ENCODE results near the gene PTPRK.

The PTPRK gene

DNA sequence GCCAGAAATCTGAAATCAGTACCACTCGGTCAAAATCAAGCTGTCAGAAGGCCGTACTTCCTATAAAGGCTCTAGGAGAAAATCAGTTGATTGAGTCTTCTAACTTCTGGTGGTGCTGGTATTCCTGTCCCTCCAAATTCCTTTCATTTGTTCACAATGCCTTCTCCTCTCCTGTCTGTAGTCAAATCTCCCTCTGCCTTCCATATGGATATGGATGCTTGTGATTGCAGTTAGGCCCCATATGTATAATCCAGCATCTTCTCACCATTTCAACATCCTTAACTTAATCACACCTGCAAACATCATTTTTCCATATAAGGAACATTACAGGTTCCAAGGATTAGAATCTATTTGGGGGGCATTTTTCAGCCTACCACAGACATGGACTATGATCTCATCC lies 331.7 kb downstream of the PTPRK start:
- DNase-seq (ENCODE audit: low read depth in 2 of 2), result no peak

DNA sequence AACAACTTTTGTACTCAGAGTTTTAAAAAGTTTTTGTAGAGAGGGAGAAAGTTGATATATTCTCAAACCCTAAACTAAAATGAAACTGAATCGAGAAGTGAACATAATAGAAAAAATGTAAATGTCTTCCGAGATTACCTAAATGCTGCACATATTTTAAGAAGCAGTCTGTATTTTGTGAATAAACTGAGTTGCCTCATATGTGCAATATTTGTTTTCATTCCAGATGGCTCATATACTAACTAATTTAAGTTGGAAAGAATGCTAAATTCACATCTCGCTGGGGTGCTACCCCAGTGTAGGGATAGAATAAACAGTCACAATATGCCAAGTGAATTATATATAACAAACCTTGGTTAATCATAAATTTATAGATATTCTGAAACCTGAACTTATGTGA lies 333.7 kb downstream of the PTPRK start:
- no peak for DNase-seq (ENCODE audit: low read depth in 2 of 2)

DNA sequence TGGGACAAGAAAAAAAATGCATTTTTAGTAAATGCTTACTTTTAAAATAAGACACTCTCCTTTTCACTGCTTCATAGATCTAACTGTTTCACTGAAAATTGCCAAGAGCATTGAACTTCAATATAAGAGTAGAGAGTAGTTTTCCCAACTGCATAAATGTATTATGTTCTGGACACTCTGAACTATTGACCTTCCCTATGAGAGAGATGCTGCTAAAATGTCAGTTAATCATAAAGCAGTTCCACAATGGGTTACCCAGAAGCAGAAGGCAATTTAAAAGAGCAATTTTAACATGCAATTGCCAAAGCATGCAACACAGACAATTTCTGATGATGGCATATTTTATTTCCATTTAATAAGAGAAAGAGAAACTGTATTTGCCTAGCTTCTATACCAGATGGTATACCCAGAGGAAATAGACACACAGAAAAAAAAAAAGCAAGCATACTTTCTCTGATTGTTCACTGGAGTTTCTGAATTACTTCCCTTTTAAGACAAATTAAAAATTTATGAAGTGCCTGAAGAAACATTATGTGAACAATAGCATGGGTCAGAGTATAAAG lies 340.4 kb downstream of the PTPRK start:
- no peak for DNase-seq (ENCODE audit: low read depth in 2 of 2)

DNA sequence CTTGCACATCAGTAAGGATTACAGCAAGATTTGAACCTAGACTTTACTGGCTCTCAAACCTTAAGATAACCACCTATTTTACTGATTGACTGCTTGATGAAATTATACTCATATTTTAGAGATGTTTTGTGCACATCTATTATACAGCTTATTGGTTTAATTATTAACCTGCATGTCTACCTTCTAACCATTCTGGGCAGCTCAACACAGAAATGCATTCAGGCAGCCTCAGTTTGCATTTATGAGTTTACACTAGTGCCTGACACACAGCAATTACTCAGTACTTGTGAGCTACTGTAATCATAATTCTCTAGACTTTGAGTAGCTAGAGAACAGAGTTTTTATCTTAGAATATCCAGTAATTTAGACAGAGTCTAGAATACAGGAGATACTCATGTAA lies 345.7 kb downstream of the PTPRK start:
- DNase-seq (ENCODE audit: low read depth in 2 of 2), result no peak

DNA sequence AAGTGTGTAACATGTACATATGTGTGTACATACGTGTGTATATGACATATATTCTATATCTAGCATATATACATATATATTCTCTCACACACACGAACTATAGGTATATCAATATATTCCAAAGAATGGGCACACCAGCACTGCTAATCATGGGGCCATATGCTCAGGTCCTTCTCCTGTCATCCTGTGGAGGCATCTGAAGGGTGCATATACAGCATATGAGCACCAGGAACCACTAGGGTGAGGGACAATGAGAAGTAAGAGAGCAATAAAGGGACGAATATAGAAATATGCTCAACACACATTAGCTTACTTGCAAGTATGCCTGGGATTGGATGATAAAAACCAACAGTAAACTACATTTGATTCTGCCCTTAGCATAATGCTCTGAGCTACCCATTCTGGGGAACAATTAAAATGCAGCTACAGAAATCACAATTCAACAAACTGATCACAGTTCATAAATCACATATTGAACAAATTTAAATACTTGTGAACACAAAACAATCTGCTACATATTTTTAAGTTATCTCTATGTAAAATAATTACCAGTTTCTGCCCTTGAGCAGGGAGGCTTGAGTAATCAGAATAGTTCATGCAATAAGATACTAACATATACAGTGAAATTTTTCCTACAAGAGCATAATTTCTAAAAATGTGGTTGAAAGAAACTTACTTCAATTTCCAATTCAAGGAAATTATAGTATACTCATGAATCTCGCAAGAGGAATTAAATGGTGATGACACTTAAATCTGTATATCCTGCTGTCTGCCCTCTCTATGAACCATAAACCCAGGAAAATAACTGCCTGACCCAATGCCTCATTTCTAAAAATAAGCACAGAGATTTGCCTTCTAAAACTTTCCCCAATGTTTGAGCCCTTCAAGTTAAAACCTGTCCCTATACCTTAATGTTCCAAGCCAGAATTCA lies 347.4 kb downstream of the PTPRK start:
- DNase-seq (ENCODE audit: low read depth in 2 of 2), result no peak

DNA sequence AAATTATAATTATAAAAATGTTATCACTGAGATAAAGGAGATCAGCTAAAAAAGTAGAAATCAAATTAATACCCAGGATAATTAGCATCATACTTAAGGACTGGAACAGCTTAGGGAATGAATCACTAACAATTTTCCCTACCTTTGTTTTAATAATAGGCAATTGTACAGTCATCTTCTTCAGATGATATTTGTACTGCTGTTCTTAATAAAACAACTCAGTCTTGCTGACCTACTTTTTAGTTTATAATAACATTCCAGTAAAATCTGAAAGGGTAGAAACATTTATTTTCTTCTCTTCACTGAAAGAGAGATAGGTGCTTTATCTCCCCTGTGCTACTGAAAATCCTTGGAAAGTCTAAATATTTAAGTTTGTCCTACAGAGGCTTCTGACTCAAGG lies 348.3 kb downstream of the PTPRK start:
- DNase-seq (ENCODE audit: low read depth in 2 of 2), result no peak

DNA sequence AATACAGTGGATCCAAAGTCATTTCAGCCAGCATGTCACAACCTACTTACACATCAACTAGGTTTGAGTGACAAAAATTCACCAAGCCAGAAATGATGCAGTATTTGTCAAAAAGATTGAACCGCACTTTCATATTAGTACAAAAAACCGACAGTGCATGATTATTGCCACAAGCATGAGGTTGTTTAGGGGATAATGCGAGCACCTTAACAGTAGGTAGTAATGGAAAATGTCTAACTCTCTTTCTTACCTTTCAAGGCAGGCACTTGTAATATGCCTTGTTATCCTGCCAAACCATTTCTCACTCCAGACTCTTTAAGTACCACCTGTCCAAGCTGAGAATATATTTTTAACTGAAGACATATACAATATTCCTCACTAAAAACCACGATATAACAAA lies 349.2 kb downstream of the PTPRK start:
- no peak for DNase-seq (ENCODE audit: low read depth in 2 of 2)

DNA sequence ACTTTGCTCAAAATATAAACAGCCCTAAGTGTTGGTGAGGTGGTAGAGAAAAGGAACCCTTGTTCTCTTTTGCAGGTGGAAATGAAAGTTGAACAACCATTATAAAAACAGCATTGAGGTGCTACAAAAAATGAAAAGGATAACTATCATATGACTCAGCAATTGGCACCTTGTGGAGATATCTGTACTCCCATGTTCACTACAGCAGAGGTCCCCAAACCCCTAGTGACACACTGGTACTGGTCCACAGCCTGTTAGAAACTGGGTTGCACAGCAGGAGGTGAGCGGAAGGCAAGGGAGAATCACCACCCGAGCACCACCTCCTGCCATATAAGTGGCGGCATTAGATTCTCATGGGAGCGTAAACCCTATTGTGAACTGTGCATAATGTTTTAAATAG lies 352.2 kb downstream of the PTPRK start:
- no peak for DNase-seq (ENCODE audit: low read depth in 2 of 2)

DNA sequence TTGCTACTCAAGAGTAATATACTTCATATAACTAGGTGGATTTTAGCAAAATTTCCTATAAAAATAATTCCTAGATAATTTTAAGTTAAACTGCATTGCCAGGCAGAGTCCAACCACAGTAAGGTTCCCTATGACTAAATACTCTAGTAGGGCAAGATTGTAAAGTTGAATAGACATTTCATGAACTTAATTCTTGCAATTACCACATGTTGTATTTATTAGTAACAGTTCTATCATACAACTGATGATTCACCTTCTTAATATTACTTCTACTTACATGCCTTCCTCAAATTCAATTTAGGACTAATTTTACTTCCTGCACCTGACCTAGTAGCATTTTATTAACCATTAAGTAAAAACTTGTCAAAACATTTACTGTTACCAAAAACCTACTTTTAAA lies 352.8 kb downstream of the PTPRK start:
- DNase-seq (ENCODE audit: low read depth in 2 of 2), result no peak

DNA sequence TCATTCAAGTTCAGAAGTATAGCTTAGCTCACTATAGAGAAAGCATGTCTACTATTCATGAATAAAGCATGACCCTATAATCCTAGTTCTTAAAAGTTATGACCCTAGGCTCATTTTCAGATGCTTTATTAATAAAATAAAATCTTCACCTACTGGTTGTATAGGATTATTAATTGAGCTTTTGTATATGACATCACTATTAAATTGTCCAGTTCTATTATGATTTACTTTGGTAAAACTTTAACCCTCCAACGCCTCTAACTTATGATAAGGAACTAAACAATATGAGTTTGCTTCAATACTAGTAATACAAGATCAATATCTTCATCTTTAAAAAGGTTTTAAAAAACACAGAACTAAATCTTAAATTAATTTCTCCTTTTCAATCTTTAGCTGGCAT lies 356.1 kb downstream of the PTPRK start:
- DNase-seq (ENCODE audit: low read depth in 2 of 2), result no peak

DNA sequence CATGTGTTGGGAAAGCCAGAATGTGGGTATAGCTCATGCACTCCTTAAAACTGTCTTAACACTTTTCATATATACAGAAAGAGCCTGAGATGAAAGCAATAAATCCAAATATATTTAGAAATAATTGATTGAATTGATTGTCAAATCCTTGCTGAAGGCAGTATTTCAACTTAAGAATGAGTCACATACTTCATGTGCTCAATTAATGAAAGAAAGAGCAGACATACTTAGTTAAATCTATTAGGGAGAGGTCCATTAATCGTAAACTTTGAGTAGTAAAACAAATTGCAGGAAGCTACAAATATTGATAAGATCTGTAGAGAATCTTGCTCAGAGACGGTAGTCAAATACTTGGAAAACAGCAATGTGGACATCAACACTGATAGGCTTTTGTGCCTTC lies 358.0 kb downstream of the PTPRK start:
- no peak for DNase-seq (ENCODE audit: low read depth in 2 of 2)

DNA sequence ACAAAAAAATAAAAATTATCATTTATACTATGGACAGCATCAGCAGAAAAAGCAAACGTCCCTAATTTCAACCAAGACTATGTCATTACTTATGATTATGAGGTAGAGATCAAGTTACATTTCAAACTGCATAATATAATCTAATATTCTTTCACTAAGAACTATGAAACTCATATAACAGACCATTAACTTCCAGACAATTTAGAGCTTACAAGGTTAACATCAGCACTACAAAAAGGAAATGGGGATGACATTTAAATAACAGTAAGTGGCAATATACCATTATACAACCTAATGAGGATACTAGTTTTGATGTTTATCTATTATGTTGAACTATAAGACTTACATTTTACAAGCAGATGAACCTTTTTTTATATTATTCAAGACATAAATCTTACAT lies 358.6 kb downstream of the PTPRK start:
- no peak for DNase-seq (ENCODE audit: low read depth in 2 of 2)

DNA sequence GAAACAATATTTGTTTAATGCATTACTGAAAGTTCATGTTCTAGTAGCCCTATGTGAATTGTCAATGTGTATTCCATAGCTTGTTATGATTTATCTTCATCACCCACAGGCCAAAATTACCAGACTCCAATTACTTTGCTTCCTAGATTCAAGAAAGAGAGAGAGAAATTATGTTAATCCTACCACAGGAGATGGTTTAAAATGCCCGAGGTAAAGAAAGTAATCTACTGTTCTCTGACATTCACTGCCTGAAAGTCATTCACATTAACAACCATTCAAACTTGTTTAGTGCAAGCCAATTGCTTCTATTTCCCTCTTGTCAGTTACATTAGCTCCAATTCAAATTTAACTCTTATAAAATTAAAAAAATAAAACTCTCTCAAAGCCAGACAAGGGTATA lies 359.1 kb downstream of the PTPRK start:
- DNase-seq (ENCODE audit: low read depth in 2 of 2), result no peak

DNA sequence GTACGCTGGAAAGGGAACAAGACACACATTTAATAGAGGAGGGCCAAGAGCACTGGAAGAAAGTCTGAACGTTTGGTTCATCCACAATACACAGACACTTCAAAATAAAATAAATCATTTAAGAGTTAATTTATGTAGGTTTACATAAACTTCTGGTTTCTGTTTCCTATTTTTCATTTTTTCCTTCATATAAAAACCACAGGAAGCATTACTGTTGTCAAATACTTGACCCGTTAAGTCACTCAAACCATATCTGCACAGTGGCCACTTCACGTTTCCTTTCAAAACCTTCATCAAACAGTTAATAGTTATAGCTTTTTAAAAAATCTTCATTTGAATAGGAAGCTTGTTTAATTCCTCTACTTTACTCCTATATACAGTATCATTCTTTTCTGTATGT lies 361.9 kb downstream of the PTPRK start:
- DNase-seq (ENCODE audit: low read depth in 2 of 2), result no peak

DNA sequence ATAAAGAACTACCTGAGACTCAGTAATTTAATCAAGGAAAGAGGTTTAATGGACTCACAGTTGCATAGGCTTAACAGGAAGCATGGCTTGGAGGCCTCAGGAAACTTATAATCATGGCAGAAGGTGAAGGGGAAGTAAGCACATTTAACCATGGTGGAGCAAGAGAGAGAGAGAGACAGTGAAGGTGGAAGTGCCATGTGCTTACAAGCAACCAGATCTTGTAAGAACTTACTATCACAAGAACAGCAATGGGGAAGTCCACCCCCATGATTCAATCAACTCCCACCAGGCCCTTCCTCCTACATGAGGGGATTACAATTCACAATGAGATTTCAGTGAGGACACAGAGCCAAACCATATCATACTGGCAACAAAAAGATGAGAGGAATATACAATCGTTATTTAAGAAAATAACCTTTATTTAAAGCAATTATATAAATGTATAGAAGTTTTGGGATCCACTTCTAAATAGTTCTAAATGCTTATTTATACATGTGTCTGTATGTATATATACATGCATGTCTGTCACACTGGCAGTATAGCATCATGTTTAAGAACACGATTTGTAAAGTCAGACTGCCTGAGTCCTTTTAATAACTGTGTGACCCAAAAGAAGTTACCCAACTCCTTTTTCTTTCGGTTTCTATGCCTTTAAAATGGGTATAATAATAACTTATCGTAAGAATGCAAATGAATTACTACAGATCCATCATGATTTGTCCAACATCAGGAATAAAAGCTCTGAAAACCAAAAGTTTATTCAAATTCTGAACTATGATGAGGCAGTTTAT lies 363.9 kb downstream of the PTPRK start:
- no peak for DNase-seq (ENCODE audit: low read depth in 2 of 2)

DNA sequence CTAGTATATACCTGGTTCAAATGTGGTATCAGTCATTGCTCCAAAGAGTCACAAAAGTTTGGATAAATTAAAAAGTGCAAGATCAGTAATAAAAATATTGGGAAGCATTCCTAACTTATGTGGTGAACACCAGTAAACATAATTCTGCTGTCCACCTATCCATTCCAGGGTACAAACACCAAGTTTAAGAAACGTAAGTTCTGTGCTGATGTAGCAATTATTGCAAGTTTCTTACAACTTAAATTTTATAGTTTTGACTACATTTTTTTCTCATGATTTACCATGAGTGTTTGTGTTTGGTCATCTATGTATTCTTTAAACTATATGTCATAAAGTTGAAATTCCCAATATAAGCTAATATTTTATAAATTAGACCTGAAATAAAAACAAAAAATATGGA lies 364.6 kb downstream of the PTPRK start:
- DNase-seq (ENCODE audit: low read depth in 2 of 2), result no peak

DNA sequence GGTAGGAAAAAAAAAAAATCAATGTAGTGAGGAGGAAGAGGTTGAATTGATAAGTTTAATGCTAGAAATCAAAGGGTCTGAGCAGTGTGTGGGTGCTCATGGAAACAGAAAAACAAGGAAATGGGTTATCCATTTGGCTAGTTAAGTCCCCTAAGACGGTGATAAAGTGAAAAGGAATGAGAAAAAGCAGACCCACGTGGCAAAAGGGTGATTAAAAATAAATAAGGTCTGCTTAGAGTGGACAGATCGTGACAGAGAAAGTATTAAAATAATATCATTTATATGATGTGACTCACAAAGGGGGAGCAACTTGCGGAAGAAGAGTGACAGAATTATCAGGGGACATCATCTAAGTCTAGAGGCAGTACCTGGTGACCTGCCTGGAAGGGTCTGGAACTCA lies 367.8 kb downstream of the PTPRK start:
- no peak for DNase-seq (ENCODE audit: low read depth in 2 of 2)

DNA sequence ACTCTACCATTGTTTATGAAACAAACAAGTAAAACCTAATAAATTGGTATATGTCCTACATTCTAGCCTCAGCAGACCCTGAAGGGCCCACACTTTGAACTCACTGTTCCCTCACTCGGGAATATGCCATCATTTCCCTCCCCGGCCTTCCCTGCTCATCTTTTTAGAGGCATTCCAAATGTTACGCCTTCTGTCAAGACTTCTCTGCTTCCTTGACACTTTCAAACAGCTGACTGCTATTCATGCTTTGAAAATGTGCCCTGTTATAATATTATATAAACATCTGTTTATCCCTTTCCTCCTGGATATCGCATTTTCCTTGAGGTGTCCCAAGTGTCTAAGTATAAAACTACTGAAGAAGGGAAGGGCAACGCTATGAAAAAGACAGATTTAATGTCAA lies 370.0 kb downstream of the PTPRK start:
- no peak for DNase-seq (ENCODE audit: low read depth in 2 of 2)

DNA sequence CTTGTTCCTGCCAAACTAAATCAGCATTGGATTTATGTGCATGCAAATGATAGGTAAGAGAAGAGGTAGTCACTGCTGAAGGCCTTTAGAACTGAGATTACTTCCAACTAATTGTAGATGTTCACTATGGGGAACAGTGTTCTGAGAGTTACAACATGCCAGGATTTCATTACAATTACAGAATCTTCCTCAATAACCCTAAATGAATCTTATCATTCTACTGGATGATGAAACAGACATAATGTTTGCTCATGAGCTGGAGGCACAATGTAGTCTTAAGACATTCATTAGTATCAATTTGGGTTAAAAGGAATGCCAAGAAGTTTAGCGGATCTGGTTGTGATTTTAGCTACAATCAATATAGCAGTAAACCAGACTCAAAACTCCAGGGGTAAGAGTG lies 370.6 kb downstream of the PTPRK start:
- DNase-seq (ENCODE audit: low read depth in 2 of 2), result no peak

DNA sequence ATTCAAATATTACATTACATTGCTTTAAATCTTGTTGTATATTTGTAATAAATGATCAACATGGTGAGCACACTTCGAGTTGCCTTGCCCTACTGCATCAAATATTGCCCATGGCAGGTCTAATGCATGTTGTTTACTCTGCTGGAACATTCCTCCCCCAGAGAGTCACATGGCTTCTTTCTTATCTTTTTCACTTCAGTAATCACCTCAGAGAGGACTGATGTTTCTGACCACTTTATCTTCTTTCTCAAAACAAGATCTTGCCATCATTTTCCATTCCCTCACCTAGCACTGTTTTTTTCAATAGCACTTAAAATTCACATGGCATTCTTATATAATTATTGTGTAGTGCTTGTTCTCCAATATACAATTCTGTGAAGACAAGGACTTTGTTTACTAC lies 376.1 kb downstream of the PTPRK start:
- DNase-seq (ENCODE audit: low read depth in 2 of 2), result no peak

DNA sequence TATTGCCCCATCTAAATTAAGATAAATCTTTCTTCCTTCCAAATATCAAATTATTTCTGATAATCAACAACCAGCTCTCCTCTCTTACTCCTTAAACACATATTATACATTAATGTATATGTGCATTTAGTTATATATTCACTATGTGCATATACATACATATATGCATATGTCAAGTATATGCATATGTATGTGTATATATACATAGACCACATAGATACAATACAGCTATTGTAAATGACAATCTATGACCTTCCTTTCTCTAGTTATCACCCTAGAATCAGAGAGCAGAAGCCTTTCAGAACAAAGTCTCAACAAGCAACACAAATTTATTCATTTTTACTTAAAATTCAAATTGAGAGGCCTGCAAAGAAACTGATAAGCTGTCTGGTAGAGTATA lies 378.5 kb downstream of the PTPRK start:
- DNase-seq (ENCODE audit: low read depth in 2 of 2), result no peak

DNA sequence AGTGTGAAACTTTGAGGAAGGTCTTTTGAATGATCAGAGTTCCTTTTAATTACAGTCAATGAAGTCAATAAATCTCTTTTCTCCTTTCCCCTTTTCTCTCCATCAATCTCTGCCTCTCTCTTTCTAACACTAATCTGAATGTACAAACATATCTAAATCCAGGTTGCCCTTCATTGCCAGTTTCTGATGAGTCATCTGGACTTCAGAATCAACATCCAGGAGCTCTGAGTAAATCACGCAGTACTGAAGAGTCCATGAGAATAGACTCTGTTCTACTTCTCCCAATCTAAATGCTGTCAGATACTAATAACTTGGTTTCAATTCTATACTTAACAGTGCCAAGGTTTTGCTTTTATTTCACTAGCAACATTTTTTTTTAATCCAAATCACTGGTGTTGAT lies 380.9 kb downstream of the PTPRK start:
- DNase-seq (ENCODE audit: low read depth in 2 of 2), result no peak

DNA sequence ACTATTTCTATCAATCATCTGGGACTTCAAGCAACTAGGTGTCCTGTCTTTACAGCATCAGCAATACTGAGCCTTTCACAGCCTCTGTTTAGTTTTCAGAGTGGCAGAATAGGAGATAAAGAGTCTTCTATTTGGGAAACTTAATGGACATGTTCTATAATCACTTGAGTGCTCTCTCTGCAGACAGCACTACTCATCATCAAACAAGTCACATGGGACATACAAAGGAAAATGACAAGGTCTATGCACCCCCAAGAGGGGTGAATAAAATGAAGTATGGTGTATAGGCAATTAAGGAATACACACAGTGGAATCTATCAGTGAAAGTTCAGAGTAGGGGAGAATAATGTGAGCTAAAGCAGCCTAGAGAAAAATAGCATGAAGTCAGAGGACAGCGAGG lies 381.7 kb downstream of the PTPRK start:
- no peak for DNase-seq (ENCODE audit: low read depth in 2 of 2)

Measured in stimulated activated CD8-positive, alpha-beta memory T cell treated with anti-CD3 and anti-CD28 coated beads, Interleukin-7, amount 100 ng/mL, for 4 hours (primary cell).